ENCODE results near the gene LIFR.
"Not testable (repeated sequence)": the region's sequence is repeated elsewhere in the genome, so short reads cannot be mapped to it uniquely, and the experiment has no call there.

Gene LIFR

DNA sequence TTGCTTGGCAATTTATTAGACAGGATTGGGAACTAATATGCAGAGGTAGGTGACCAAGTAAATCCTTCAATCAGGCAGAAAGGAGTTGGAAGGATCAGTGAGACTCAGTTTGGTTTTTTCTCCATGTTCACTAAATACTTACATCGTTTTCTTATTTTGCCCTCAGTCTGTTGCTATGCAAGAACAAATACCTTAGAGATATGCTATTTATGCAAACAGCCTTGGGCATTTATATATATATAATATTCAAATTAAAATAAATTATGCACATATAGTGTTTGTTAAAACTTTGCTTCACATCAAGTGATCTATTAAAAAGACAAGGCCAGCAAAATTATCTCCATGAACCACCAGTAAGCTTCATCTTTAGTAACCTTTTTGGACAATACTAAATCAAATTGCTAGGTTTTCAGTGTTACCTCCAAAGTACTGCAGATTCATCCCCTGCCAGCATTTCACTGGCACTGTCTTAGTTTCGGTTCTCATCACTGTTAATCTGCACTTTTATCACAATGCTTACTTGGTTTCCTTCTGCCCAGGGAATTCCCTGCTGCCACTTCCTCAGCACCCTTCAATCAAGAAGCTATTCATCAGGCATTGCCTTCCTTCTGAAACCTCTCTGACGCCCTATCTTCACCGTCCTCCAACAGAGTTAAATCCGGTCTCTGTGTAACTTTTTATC lies 26.0 kb upstream of the LIFR start:
- no peak for DNase-seq

DNA sequence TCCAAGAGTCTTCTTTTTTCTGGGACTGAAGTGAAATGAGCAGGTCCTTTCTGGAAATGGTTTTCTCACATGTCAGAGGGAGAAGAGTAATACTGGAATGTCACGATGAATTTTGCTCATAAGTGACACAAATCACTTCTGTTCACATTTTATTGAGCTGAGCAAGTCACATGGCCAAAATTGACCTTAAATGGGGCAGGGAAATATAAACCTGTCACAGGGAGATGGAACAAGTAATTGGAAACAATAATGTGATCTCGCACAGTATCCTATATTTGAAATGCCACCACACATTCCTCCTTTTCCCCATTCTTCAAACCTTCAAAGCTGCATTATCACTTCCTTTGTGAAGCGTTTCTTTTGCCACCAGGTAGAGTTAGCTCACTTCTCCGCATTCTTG lies 25.2 kb upstream of the LIFR start:
- DNase-seq = no peak

DNA sequence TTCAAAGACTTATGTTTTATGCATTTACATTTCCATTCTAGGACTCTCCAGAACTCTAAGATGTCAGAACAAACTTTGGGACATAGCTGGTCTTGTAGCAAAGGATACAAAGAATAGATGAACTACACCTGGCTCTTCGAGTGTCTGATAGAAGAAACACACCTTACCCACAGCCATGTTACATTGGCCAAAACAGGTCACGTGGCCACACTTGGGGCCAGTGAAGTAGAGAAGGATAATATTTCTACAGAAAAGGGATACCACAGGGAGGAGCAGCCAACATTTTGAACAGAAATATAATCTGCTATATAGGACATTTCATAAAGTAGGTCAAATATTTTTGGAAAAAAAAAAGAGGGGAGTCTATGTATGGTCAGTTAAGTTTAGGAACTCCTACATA lies 22.7 kb upstream of the LIFR start:
- no peak for DNase-seq

DNA sequence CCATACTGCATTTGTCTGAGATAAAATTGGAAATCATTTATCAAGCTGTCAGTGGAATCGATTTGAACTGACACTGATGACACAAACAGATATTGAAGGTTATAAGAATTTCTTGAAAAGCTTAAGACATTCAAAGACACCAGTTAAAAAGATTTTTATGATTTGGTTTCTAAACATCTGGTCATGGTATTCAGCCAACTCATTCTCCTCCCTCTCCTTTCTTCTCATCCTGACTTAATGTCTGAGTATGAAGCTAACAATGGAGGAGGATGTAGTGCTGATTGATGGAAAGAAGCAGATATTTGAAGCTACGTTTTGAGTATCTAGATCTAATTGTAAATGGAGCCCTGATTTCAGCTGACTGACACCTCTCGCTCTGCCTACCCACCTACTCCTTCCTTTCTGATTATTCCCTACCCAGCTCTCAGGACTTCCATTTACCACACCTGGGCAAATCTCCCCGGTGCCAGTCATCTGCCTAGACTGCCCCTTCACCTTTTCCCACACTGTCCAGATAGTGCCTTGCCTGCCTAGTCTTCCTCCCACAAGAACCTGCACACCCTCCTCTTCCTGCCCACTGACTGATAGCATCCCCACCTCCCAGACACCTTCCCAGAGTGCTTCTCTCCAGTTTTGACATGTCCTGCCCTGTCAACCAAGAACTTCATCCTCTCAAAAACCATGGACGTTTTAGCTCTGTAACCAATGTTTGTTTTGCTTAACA lies 20.7 kb upstream of the LIFR start:
- no peak for DNase-seq

DNA sequence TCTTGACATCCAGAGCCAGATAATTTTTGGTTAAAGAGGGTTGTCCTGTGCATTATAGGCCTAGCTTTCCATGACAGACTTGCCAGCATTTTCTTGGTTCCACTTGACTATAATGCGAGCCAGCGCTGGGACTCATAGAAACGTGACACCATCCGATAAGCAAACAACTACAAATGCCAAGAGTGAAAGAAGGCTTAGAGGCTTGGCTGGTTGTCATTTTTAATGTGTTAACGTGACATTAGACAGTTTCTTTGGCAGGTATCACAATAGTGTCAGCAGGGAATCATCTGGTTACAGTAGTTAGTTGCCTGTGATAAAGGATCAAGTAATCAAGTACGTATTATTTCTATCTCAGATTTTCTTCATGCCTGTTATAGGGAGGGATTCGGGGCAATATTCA lies 20.0 kb upstream of the LIFR start:
- no peak for DNase-seq

DNA sequence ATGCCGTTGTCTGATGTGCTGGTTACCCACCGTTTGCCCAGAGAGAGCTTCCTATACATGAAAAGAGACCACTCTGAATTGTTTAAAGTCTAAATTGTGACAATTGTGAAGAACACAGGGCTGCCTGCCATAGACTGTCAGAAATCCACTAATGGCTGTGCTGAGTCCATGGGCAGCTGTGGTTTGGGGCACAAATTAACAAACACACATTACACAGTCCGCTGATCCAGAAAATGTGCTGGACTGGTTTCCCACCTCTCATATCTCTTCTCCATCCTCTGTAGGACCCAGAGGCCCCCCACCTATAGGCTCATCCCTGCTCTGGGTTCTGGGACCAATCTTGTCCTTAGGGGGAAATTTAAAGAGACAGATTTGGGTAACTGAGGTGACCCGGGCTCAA lies 19.0 kb upstream of the LIFR start:
- DNase-seq = no peak

DNA sequence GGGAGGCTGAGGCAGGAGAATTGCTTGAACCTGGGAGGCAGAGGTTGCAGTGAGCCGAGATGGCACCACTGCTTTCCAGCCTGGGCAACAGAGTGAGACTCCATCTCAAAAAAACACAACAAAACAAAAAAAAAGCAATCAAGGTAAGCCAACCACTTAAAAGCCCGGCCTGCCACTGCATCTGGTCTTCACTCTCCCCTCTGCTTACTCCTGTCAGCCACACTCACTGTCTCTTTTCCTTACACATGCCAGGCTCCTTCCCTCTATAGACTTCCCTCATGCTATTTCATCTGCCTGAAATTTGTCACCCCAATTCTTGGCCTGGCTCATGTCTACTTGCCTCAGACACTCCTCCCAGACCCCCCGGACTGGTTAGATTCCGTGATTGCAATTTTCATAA lies 17.6 kb upstream of the LIFR start:
- DNase-seq = no peak

DNA sequence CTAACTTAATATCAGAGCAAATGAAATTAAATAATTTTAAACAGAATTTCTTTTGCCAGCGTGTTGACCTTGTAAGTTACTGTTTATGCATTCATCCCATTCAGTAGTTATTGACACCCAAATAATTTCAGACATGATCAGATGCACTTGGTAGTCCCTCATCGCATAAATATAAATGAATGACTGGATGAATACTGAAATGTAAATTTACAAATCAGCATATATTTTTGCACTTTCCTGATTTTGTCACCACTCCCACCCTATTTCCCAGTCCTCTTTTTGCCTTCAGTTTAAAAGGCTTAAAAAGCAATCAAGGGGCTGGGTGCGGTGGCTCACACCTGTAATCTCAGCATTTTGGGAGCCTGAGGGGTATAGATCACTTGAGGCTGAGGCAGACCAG lies 17.1 kb upstream of the LIFR start:
- no peak for DNase-seq

DNA sequence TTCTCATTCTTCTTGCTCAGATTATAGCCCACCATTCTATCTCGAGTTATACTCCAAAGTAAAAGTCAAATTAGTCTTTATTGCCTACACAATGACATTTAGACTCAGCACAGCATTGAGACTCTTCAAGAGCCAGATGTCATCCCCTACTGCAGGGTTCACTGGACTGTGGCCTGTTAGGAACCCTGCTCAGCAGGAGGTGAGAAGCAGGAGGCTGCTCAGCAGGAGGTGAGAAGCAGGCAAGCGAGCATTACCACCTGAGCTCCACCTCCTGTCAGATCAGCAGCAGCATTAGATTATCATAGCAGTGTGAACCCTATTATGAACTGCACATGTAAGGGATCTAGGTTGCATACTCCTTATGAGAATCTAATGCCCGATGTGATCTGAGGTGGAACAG lies 12.7 kb upstream of the LIFR start:
- no peak for DNase-seq

DNA sequence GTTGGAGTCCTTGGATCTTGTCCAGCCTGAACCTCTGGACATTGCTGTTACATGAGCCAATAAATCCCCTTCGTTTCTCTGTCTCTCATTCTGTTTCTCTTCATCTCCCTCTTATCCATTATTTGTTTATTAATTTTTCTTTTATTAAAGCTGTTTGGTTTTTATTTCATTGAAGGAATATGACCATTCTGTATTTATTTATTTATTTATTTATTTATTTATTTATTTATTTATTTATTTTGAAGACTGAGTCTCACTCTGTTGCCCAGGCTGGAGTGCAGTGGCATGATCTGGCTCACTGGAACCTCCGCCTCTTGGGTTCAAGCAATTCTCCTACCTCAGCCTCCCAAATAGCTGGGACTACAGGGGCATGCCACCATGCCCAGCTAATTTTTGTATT lies 10.9 kb upstream of the LIFR start:
- not testable (repeated sequence) for DNase-seq

DNA sequence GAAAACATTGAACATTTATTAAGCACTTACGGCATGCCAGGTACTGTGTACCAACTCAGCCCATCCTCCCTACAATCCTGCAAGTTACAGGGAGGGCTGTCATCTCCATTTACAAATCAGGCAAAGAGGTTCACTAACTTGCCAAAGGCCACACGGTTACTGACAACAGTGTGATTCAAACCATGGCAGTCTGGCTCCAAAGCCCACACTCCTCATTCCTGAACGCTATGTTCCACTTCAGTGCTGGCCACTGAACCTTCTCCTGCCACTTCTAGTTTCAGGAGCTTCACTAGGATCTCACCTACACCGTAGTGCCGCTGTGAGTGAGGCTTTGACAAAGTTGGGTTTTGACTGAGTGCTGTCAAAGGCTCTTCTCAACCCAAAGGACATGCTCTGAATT lies 7.2 kb upstream of the LIFR start:
- DNase-seq = no peak

DNA sequence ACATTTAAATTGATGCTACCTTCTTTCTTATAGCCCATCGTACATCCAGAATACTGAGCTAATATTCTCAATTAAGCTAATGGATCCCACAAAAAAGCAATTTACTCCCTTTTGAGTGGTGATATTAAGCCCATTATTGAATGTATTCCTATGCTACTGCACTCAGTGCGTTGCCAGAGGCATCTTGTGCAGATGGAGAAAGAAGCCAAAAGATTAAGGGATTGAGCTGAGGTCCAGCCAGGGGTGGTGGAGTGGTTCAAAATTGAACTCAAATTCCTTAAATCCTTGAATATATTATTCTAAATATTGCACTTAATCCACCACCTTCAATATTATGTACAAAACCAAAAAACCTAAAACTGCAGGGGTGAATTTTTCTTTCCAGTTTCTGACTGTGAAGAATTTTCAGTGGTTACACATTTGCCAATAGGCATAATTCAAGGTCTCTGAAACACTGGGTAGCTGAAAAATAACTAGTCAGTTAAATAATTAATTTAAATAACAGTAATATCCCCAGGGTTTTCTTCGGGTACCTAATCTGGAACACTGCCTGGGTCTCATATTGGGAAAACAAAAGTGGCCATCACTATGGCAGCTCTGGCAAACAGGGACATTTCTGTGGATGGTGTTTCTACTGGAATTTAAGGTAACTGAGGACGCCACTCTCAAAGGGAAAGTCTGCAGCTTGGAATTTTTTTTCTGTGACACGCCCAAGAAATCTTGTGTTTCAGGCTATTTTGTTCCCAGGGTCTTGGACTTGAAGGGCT lies 6.2 kb upstream of the LIFR start:
- no peak for DNase-seq

DNA sequence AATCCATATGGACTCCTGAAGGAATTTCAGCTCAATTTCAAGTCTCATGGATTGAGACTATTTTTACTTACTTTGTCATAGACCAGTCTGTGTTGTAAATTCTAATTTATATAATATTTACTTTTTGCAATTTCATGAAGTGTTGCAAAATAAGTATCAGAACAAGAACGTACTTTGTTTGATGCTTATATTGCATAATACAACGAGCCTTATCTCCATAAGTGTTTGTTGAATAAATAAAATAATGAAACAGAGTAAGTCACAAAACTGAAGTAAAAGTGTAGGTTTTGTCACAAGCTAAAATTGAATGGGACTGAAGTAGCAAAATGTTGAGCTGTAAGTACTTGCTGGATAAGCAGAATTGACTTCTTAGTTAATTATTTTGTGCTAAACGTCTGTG lies 3.0 kb upstream of the LIFR start:
- no peak for DNase-seq

DNA sequence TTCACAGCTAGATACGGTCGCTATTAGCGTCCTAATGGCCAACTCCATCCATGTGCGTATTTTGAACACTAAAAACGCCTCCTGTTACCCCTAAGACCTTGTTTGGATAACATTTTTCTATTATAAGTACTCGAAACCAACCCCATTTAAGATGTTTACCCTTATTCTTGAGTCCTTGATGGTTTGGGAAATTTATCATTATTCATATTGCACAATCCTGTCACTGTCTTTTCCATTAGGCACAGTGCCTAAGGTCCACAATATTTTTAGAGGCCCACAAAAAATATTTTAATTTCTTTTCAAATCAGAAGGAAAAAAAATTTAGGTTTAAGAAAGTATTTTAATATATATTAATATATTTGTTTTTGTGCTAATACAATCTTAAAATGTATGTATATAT lies 1.3 kb upstream of the LIFR start:
- DNase-seq = no peak

DNA sequence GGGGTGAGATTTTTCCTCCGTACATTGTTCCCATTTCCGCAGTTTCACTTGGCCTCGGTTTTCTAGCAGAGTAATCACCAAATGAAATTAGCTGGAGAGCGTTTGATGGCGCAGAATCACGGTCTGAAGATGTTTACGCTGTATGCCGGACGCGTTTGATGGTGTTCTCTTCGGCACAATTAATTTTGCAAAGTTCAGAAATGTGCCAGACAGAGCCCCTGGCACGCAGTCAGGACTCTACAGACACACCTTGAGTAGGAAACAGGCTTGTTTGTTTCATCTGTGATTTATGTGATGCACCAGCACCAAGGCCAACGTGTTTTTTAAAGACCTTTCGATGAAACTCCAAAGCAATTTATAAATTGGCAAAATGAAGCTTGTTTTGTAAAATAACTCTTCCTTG lies 863 bp upstream of the LIFR start:
- DNase-seq = no peak

DNA sequence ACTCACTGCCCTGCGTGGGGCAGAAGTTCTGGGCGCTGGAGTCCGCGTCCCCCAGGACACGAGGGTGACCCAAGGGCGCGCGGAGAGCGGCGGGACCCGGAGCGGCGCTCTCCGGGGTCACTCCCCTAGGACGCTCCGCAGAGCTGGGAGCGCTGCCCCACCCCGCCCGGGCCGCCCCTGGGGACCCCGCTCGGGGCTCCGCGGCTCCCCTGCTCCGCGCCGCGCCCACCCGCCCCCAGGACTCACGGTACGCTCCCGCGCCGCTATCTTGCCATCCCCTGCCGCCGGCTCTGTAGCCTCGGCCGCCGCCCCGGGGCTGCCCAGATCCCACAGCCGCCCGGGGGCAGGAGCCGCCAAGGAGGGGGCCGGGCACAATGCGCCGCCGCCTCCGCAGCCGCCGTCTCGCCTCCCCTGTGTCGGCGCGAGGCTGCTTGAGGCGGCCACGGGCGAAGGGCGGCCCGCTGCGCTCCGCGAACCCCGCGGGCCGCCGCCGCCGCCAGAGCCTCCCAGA lies 303 bp downstream of the LIFR start:
- DNase-seq = no peak

DNA sequence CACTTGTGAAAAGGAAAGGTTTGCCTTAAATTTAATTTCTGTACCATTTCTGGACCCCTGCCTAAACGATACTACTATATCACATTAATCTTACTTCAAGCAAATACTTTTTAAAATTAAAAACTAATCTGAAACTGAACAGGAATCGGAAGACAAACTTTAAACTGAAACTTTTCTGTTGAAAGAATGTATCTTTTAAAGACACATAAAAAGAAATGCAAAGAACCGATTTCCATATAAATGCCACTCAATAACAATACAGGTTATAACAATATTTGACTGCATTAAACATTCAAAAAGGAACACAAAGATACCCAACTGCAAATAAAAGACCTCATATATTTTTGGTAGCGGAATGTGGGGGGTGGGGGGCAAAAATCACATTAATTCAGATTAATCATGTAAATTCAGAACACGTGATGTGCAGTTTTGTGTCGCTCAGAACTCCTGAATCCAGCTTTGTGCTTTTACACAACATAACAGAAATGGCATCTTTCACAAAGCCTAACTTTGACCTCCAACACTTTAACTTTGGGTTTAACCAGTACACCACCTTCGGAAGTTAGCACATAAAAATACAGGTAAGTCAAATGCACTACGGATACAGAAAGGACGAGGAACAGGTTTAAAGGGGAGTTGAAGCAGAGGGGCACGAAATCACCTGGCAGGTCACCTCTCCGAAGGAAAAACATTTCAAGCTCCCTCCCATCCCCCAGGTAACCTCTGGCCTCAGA lies 925 bp downstream of the LIFR start:
- DNase-seq = no peak

DNA sequence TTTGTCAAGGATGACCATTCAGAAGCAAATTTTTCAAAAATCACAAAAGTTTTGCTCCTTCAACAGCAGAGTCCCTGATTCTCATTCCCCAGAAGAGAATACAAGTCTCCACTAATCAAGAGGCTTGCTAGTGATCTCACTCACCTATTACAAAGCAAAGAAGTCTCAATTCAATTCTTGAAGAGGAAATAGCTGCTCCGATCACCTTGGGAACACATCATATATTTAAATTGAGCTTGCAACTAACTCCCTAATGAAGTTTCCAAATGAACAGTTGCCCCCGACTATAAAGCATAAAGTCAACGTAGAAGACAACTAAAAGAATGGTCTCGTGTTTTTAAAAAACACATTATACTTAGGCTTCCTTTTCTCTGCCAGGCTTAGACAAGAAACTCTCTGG lies 1.6 kb downstream of the LIFR start:
- DNase-seq = no peak

DNA sequence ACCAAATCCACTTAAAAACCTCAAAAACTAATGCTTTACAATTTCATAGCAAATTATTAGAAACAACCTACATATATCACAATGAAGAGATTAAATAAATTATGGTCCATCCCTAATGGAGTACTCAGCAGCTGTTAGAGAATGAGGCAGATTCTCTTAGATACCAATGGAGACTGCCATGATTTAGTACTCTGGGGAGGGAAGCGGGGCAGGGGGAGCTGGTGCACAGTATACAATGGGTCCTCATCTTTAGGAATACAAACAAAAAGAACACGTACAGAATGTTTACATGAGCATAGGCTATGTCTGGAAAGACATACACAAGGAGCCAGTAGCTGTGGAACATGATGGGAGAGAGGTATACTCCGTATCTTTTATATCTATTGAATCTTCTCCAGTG lies 2.0 kb downstream of the LIFR start:
- DNase-seq = no peak

DNA sequence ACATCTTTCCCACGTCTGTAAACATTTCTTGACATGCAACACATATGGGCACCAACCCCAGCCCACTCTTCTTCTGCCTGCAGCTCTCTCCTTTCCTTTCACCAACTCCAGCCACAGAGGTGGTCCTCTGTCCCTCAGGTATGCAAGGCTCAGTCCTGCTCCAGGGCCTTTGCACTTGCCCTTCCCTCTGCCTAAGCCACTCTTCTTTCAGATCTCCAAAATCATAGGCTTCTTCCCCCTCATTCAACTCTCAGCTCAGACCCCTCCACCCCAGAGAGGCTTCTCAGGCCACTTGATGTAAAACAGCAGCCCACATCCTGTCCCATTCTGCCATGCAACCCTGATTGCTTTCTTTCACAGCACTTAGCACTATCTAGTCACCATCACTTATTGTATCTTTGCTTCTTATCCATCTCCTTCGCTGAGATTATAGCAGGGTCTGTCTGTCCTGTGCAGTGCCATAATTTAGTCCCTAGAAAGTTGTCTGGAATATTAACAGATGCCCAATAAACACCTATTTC lies 3.4 kb downstream of the LIFR start:
- DNase-seq = no peak

DNA sequence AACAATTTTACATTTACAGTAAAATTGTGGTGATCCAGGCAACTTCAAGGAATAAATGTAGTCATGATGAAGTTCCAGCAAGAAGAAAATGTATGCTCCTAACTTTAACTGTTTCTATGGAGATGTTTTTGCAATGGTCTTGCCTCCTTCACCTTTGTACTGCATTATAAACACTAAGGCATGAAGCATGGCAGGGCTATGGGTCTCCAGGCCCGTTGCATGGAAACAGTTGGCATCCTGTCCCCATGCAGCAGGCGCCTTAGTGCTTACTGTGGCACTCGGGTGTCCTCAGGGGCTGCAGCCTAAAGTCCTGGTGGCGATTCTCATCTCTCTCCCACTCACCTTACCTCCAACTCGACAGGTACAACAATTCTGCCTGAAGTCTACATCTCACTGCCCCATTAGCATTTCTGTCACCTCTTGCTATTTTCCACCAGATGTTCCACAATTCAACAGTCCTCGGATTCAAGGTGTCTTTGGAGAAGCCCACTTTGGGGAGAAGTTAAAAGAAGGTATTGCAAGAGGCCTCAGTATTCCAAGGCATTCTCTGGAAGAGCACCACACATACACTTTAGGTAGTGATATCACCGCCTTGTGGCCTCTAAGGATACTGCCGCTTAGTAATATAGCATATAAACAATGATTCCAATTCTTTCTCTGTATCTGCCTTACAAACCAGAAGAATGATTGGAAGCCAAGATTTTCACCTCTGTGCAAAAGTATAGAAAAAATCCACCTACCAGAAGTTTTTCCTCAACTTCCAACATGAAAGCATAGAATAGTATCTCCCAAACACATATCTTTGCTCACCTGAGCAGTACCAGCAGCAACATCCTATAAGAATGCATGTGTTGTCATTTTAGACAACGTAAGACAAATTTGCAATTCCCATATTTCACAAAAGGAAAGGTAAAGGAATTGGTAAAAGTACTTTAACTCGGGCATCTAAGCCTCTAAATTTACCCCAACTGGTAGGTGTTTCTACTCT lies 5.1 kb downstream of the LIFR start:
- peak; percentile 39 for DNase-seq
